ENCODE results near the gene CLEC2D. TPM values are rescaled to one million over a fixed set of nuclear protein-coding genes. Genes with fewer than 3 reads are reported as not detected.
"Not testable (repeated sequence)": the region's sequence is repeated elsewhere in the genome, so short reads cannot be mapped to it uniquely, and the experiment has no call there.

CLEC2D gene
- total and polyA plus RNA-seq, 11 donors: 1.1 to 18.7 (median 1.6) TPM

DNA sequence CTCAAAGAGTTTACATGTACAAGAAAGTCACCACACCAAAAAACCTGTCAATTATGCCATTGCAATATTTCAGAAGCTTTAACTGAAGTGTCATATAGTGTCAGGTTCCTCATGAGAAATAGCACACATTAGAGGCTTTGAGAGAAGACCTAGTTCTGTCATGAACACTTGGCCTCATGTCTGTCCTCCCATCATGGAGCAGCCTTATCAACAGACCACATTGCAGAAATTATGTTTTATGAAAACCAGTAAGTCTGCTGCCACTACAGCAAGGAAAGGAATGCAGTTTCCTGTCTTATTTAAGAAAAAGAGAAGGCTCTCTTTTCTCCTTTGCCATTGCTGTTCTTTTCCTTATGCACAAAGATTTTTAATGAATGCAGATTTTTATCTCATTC is 26.2 kb upstream of the CLEC2D start:
- H3K36me3 ChIP-seq: no peaks in the 10 kb centered on the region
- intact Hi-C loops (cut with DNase I): no loop called here
- no peak overlapping the region for H3K27ac ChIP-seq
- ATAC-seq (no peak), DNase-seq (no peak)
- TF ChIP-seq, protein P1, sequence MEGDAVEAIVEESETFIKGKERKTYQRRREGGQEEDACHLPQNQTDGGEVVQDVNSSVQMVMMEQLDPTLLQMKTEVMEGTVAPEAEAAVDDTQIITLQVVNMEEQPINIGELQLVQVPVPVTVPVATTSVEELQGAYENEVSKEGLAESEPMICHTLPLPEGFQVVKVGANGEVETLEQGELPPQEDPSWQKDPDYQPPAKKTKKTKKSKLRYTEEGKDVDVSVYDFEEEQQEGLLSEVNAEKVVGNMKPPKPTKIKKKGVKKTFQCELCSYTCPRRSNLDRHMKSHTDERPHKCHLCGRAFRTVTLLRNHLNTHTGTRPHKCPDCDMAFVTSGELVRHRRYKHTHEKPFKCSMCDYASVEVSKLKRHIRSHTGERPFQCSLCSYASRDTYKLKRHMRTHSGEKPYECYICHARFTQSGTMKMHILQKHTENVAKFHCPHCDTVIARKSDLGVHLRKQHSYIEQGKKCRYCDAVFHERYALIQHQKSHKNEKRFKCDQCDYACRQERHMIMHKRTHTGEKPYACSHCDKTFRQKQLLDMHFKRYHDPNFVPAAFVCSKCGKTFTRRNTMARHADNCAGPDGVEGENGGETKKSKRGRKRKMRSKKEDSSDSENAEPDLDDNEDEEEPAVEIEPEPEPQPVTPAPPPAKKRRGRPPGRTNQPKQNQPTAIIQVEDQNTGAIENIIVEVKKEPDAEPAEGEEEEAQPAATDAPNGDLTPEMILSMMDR (IDR thresholded peaks at IDR 0.05): no peak
- no peak for TF ChIP-seq POLR2A (IDR thresholded peaks at IDR 0.05)
- no peaks in the 10 kb centered on the region for H3K9me3 ChIP-seq
- peaks cover 0 to 20% (median 5%) of the 10 kb centered on the region in 12 donors for H3K4me1 ChIP-seq
- no peak overlapping the region for H3K4me3 ChIP-seq
- H3K27me3 ChIP-seq: no peaks in the 10 kb centered on the region

DNA sequence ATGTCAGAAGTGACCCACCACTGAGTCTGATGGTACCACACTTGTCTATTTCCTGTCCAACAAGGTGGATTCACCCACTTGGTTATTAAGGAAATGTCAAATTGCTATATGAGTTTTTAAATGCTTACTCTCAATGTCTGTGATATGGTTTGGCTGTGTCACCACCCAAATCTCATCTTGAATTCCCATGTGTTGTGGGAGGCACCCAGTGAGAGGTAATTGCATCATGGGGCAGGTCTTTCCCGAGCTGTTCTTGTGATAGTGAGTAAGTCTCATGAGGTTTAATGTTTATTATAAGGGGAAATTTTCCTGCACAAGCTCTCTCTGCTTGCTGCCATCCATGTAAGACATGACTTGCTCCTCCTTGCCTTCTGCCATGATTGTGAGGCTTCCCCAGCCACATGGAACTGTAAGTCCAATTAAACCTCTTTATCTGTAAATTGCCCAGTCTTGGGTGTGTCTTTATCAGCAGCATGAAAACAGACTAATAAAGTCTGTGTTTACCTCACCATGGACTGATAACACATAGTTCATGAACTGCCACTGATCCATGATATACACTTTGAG is 24.4 kb upstream of the CLEC2D start:
- H3K27ac ChIP-seq, H3K36me3 ChIP-seq, H3K9me3 ChIP-seq, H3K27me3 ChIP-seq, ATAC-seq, H3K4me3 ChIP-seq, DNase-seq: not testable (repeated sequence)
- peaks cover 0 to 16% (median 10%) of the 10 kb centered on the region in 12 donors for H3K4me1 ChIP-seq
- WGBS, 4 donors: 43 to 80% (median 66%) methylated on average over 1 of the region's 1 CpG
- intact Hi-C loops (cut with DNase I): loop anchor here in 2 of 10 donors (5.0 kb wide), 2 partner anchors 57 to 62 kb away; no protein-coding TSS in a partner anchor

DNA sequence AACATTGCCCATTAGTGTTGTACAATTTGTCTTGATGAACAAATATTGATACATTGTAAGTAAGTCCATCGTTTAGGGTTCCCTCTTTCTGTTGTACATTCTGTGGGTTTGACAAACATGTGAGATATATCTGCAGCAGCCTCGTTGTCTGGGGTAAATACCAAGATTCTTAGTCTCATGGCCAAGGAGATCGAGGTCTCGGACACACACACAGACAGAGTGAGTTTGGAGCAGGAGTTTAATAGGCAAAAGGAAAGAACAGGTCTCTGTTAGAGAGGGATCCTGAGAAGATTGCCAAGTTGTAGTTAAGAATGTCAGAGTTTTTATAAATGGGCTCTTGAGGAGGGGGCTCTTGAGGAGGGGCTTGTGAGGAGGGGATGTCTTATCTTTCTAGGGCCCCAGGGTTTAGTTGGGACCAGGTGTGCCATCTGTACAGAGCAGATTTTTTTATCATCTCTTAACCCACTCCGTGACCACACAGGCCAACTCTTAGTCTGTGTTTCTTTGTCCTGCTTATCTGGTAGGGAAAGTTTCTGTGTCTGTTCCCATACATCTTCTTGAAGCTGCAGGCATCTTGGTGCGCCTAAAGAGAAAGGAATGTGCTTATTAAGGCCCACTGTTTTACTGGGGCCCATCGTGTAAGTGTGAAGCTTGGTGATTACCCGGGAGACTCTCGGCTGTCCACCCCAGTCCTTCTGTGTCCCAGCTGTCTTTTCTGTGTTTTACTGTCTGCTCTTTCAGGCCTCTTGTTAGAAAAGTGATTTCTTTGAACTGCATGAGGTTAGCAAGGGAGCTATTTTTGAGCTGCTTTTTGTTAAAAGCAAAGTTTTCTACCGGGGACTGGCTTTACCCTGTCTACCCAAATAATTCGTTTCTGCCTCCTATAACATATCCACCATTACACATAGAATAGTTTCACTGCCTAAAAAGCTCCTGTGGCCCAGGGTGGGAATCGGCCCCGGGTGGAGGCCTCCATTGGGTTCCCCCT is 22.4 kb upstream of the CLEC2D start:
- 43 to 46% (median 43%) methylated on average over 13 of the region's 13 CpGs for WGBS, 4 donors
- Histone ChIP-seq H3K4me3 (peak overlapping the region; percentile 38 to 84 (median 70)), H3K27me3 (no peaks in the 10 kb centered on the region), H3K27ac (peak overlapping the region; percentile 83 to 95 (median 89)), H3K4me1 (peaks cover 0 to 36% (median 24%) of the 10 kb centered on the region in 12 donors), H3K9me3 (no peaks in the 10 kb centered on the region), H3K36me3 (no peaks in the 10 kb centered on the region)
- intact Hi-C loops (cut with DNase I): loop anchor here in 2 of 10 donors (5.0 kb wide), 2 partner anchors 55 to 60 kb away; no protein-coding TSS in a partner anchor
- DNase-seq (no peak), ATAC-seq (no peak)
- TF ChIP-seq POLR2A (IDR thresholded peaks at IDR 0.05): no peak
- TF ChIP-seq, protein P1 (IDR thresholded peaks at IDR 0.05): no peak

DNA sequence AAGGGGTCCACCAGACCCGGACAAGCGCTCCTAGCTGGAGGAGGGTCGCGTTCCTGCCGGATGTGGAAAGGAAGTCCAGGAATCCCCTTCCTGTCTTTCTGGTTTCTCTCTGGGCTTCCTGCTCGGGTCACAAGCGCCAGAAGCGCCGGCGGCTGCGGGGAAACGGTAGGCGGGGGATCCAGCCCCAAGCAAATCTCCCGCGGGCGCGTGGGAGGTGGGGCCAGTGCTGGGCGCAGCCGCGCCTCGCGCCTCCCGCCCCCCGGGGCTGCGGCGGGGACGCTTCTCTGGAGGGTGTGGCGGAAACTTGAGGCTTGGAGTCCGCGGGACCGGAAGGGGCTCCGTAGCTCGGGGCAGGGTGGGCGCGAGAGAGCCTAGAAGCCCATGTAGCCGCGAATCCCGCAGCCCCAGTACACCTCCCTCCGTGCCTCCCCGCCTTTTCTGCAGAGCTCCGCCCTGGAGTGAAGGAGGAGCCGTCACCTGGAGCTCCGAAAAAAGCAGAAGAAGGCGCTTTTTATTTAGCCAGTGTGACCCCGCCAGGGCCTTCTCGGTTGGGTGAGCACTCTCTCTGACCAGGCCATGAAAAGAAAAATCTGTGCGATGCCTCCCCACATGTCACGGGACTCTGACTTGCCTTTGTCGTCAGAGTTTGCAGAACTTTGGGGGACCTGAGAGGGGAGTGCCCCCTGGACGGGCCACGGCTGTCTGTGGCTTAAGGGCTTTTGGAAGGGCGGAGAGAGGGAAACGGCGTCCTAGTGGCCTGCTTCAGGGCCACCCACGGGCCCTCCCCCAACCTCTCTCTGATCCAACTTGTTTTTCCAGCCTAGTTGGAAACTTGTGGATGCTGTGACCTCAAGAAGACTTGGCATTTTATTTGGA is 21.4 kb upstream of the CLEC2D start:
- intact Hi-C loops (cut with DNase I): loop anchor here in 4 of 10 donors (1.0 to 5.0 kb wide), 4 partner anchors 52 to 59 kb away; no protein-coding TSS in a partner anchor
- no peaks in the 10 kb centered on the region for H3K27me3 ChIP-seq
- peaks cover 0 to 45% (median 25%) of the 10 kb centered on the region in 12 donors for H3K4me1 ChIP-seq
- no peaks in the 10 kb centered on the region for H3K9me3 ChIP-seq
- DNase-seq (peak; percentile 82 to 90 (median 84)), ATAC-seq (peak; percentile 89 to 97 (median 95))
- H3K27ac ChIP-seq: peak overlapping the region; percentile 83 to 95 (median 89)
- H3K36me3 ChIP-seq: no peaks in the 10 kb centered on the region
- WGBS, 4 donors: 0 to 1% (median 1%) methylated on average over 15 to 55 of the region's 55 CpGs
- H3K4me3 ChIP-seq: peak overlapping the region; percentile 38 to 84 (median 70)
- TF ChIP-seq, protein P1 (IDR thresholded peaks at IDR 0.05): no peak
- peak in 1 of 2 donors; percentile 76 for TF ChIP-seq POLR2A (IDR thresholded peaks at IDR 0.05)
